ENCODE data around the gene DHX40. TPM values are rescaled to one million over a fixed set of nuclear protein-coding genes. Genes with fewer than 3 reads are reported as not detected.

DHX40 gene
- polyA plus RNA-seq, 1 of the 3 experiments (the other 2 are of a cell fraction): 33.8 TPM

DNA sequence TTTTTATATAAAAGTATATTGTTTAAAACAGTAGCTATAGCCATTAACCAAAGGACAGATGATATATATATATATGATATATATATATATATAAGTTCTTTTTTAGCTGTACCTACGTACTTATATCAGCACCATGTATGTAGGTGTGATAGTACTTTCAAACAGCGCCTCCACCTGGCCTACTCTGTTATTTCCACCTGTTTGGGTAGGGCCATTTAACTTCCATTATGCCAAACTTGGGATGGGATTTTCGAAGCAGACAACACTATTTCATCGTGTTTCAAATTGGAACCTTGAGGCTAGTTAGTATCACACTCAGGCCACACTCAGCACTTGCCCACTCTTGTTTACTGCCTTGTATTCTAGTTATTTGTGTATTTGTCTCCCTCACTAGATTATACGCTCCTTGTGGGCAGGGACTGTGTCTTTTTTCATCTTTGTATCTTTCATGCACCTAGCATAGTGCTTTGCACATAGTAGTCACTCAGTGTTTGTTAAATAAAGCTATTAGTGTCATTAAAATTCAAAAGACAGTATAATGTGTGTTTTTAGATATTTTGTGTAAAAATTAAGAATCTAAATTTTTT, 42.5 kb downstream of the DHX40 start:
- Histone ChIP-seq H3K9me2 (no peaks in the 10 kb centered on the region), H3K4me3 (ENCODE audit: low read depth in 2 of 2, low read length in 1 of 2) (no peak overlapping the region), H3K9ac (no peak overlapping the region), H3K36me3 (replicated peaks in 1 of 2; ENCODE audit: control insufficient read depth in 1 of 2, insufficient read depth in 2 of 2, low read length in 1 of 2) (peaks cover 66 to 81% of the 10 kb centered on the region in 2 experiments), H3K27me3 (ENCODE audit: insufficient read depth) (no peaks in the 10 kb centered on the region), H3K27ac (ENCODE audit: low read depth in 2 of 2, low read length in 1 of 2) (no peak overlapping the region), H3K4me1 (ENCODE audit: control insufficient read depth in 1 of 2, insufficient read depth in 2 of 2, low read depth in 1 of 2, low read length in 1 of 2) (no peaks in the 10 kb centered on the region), H3K9me3 (no peaks in the 10 kb centered on the region), H4K20me1 (ENCODE audit: insufficient read depth) (no peaks in the 10 kb centered on the region), H3F3A (replicated peaks; ENCODE audit: insufficient read depth) (peaks cover 25% of the 10 kb centered on the region), H3K4me2 (no peak overlapping the region), H2AFZ (ENCODE audit: low read depth) (no peak overlapping the region), H3K79me2 (ENCODE audit: insufficient read depth) (no peaks in the 10 kb centered on the region)
- ChIA-PET CTCF (interaction anchor here (0.7 to 2.0 kb wide), 3 partner anchors 10 to 86 kb away, joined by 5 to 8 read pairs (median 7); no protein-coding TSS in a partner anchor), POLR2A (no interaction called here)
- TF ChIP-seq EP300 (IDR thresholded peaks at IDR 0.05; ENCODE audit: borderline replicate concordance in 1 of 2, low read depth in 1 of 2, low read length in 1 of 2): no peak
- TF ChIP-seq, protein P1, sequence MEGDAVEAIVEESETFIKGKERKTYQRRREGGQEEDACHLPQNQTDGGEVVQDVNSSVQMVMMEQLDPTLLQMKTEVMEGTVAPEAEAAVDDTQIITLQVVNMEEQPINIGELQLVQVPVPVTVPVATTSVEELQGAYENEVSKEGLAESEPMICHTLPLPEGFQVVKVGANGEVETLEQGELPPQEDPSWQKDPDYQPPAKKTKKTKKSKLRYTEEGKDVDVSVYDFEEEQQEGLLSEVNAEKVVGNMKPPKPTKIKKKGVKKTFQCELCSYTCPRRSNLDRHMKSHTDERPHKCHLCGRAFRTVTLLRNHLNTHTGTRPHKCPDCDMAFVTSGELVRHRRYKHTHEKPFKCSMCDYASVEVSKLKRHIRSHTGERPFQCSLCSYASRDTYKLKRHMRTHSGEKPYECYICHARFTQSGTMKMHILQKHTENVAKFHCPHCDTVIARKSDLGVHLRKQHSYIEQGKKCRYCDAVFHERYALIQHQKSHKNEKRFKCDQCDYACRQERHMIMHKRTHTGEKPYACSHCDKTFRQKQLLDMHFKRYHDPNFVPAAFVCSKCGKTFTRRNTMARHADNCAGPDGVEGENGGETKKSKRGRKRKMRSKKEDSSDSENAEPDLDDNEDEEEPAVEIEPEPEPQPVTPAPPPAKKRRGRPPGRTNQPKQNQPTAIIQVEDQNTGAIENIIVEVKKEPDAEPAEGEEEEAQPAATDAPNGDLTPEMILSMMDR (IDR thresholded peaks at IDR 0.05): peak; percentile 50
- peak; percentile 36 for DNase-seq
- WGBS (ENCODE audit: low lambda C conversion rate): 95% methylated on average over 5 of the region's 5 CpGs

DNA sequence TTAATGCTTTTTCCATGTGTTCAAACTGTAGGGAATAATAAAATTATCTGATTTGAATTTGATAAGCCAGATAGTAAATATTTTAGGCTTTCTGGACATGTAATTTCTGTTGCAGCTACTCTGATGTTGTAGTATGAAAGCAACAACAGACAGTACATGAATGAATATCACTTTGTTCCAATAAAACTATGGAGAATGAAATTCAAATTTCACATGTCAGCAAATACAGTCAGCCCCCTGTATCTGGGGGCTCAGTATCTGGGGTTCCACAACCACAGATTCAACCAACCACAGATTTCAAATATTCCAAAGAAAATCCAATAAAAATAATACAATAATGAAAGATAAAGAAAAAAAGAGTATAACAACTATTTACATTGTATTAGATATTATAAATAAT, 46.1 kb downstream of the DHX40 start:
- Histone ChIP-seq H2AFZ (ENCODE audit: low read depth) (no peak overlapping the region), H3K27ac (ENCODE audit: low read depth in 2 of 2, low read length in 1 of 2) (no peak overlapping the region), H3K9me2 (no peaks in the 10 kb centered on the region), H3K27me3 (ENCODE audit: insufficient read depth) (no peaks in the 10 kb centered on the region), H3F3A (replicated peaks; ENCODE audit: insufficient read depth) (peaks cover 25% of the 10 kb centered on the region), H3K4me2 (no peak overlapping the region), H3K79me2 (ENCODE audit: insufficient read depth) (peaks cover 6% of the 10 kb centered on the region; the same call in 1 of the 2 replicates), H4K20me1 (ENCODE audit: insufficient read depth) (no peaks in the 10 kb centered on the region), H3K9me3 (no peaks in the 10 kb centered on the region), H3K4me3 (ENCODE audit: low read depth in 2 of 2, low read length in 1 of 2) (no peak overlapping the region), H3K9ac (no peak overlapping the region), H3K36me3 (replicated peaks in 1 of 2; ENCODE audit: control insufficient read depth in 1 of 2, insufficient read depth in 2 of 2, low read length in 1 of 2) (peaks cover 37 to 56% of the 10 kb centered on the region in 2 experiments), H3K4me1 (ENCODE audit: control insufficient read depth in 1 of 2, insufficient read depth in 2 of 2, low read depth in 1 of 2, low read length in 1 of 2) (no peaks in the 10 kb centered on the region; a peak in 1 of 4 replicates)
- POLR2A ChIA-PET: no interaction called here
- CTCF ChIA-PET: interaction anchor here (2.2 kb wide), 1 partner anchor 90 kb away, joined by 7 read pairs; no protein-coding TSS in a partner anchor
- DNase-seq: no peak
- TF ChIP-seq FOXJ3 (CRISPR knock-in tag; IDR thresholded peaks at IDR 0.05) (no peak), NRF1 (IDR thresholded peaks at IDR 0.05; ENCODE audit: low read depth, low read length) (no peak), MXI1 (IDR thresholded peaks at IDR 0.05; ENCODE audit: low read depth, low read length) (no peak), RFX5 (IDR thresholded peaks at IDR 0.05; ENCODE audit: low read length) (no peak), TAF1 (IDR thresholded peaks at IDR 0.05; ENCODE audit: borderline replicate concordance, low read depth, low read length) (no peak), EZH2phosphoT487 (IDR thresholded peaks at IDR 0.05; ENCODE audit: borderline replicate concordance, low read depth) (no peak), TEAD4 (IDR thresholded peaks at IDR 0.05; ENCODE audit: borderline replicate concordance, insufficient read depth) (no peak), MEF2A (IDR thresholded peaks at IDR 0.05; ENCODE audit: borderline replicate concordance, low read depth) (no peak), JUND (IDR thresholded peaks at IDR 0.05) (no peak), TCF12 (IDR thresholded peaks at IDR 0.05) (no peak)
- TF ChIP-seq, protein P2, sequence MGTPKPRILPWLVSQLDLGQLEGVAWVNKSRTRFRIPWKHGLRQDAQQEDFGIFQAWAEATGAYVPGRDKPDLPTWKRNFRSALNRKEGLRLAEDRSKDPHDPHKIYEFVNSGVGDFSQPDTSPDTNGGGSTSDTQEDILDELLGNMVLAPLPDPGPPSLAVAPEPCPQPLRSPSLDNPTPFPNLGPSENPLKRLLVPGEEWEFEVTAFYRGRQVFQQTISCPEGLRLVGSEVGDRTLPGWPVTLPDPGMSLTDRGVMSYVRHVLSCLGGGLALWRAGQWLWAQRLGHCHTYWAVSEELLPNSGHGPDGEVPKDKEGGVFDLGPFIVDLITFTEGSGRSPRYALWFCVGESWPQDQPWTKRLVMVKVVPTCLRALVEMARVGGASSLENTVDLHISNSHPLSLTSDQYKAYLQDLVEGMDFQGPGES (IDR thresholded peaks at IDR 0.05; ENCODE audit: low read depth, low read length): no peak
- TF ChIP-seq, protein P3, sequence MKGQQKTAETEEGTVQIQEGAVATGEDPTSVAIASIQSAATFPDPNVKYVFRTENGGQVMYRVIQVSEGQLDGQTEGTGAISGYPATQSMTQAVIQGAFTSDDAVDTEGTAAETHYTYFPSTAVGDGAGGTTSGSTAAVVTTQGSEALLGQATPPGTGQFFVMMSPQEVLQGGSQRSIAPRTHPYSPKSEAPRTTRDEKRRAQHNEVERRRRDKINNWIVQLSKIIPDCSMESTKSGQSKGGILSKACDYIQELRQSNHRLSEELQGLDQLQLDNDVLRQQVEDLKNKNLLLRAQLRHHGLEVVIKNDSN (IDR thresholded peaks at IDR 0.05; ENCODE audit: borderline replicate concordance, low read depth): no peak
- TF ChIP-seq, protein P4, sequence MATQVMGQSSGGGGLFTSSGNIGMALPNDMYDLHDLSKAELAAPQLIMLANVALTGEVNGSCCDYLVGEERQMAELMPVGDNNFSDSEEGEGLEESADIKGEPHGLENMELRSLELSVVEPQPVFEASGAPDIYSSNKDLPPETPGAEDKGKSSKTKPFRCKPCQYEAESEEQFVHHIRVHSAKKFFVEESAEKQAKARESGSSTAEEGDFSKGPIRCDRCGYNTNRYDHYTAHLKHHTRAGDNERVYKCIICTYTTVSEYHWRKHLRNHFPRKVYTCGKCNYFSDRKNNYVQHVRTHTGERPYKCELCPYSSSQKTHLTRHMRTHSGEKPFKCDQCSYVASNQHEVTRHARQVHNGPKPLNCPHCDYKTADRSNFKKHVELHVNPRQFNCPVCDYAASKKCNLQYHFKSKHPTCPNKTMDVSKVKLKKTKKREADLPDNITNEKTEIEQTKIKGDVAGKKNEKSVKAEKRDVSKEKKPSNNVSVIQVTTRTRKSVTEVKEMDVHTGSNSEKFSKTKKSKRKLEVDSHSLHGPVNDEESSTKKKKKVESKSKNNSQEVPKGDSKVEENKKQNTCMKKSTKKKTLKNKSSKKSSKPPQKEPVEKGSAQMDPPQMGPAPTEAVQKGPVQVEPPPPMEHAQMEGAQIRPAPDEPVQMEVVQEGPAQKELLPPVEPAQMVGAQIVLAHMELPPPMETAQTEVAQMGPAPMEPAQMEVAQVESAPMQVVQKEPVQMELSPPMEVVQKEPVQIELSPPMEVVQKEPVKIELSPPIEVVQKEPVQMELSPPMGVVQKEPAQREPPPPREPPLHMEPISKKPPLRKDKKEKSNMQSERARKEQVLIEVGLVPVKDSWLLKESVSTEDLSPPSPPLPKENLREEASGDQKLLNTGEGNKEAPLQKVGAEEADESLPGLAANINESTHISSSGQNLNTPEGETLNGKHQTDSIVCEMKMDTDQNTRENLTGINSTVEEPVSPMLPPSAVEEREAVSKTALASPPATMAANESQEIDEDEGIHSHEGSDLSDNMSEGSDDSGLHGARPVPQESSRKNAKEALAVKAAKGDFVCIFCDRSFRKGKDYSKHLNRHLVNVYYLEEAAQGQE (IDR thresholded peaks at IDR 0.05; ENCODE audit: low read depth, low read length): no peak
- TF ChIP-seq, protein P5, sequence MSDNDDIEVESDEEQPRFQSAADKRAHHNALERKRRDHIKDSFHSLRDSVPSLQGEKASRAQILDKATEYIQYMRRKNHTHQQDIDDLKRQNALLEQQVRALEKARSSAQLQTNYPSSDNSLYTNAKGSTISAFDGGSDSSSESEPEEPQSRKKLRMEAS (IDR thresholded peaks at IDR 0.05; ENCODE audit: low read depth): no peak
- TF ChIP-seq, protein P6, sequence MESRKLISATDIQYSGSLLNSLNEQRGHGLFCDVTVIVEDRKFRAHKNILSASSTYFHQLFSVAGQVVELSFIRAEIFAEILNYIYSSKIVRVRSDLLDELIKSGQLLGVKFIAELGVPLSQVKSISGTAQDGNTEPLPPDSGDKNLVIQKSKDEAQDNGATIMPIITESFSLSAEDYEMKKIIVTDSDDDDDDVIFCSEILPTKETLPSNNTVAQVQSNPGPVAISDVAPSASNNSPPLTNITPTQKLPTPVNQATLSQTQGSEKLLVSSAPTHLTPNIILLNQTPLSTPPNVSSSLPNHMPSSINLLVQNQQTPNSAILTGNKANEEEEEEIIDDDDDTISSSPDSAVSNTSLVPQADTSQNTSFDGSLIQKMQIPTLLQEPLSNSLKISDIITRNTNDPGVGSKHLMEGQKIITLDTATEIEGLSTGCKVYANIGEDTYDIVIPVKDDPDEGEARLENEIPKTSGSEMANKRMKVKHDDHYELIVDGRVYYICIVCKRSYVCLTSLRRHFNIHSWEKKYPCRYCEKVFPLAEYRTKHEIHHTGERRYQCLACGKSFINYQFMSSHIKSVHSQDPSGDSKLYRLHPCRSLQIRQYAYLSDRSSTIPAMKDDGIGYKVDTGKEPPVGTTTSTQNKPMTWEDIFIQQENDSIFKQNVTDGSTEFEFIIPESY (IDR thresholded peaks at IDR 0.05; ENCODE audit: borderline replicate concordance, low read depth): no peak

Measured in SK-N-SH (cell line).